HG03342 (cell line): ENCODE measurements around the gene ANKRD29.
"Not testable (repeated sequence)": the region's sequence is repeated elsewhere in the genome, so short reads cannot be mapped to it uniquely, and the experiment has no call there.

Source experiments
- ATAC-seq: cut with Tn5 transposase; IDR thresholded peaks from one replicate; pipeline ENCODE4 v1.9.1; 2021; ENCODE audit warnings: mild to moderate bottlenecking, moderate library complexity; ENCODE audit not compliant: unreplicated experiment

Gene ANKRD29

GRCh38 chr18:23618862-23619387, 43.8 kb downstream of the ANKRD29 start:
- peak; percentile 34 for ATAC-seq

GRCh38 chr18:23617412-23618014, 45.2 kb downstream of the ANKRD29 start:
- peak; percentile 50 for ATAC-seq

GRCh38 chr18:23616258-23616657, 46.5 kb downstream of the ANKRD29 start:
- ATAC-seq, result no peak

GRCh38 chr18:23614891-23615290, 47.8 kb downstream of the ANKRD29 start:
- no peak for ATAC-seq

GRCh38 chr18:23614413-23614812, 48.3 kb downstream of the ANKRD29 start:
- ATAC-seq, result no peak

GRCh38 chr18:23613091-23613475, 49.6 kb downstream of the ANKRD29 start:
- not testable (repeated sequence) for ATAC-seq

- no peak for ATAC-seq
These were observed 50.1 kb downstream of the ANKRD29 start for GRCh38 chr18:23612434-23613090.

GRCh38 chr18:23609390-23610023, 53.2 kb downstream of the ANKRD29 start:
- ATAC-seq, result no peak

GRCh38 chr18:23608211-23608610, 54.5 kb downstream of the ANKRD29 start:
- ATAC-seq, result no peak

GRCh38 chr18:23605941-23606340, 56.8 kb downstream of the ANKRD29 start:
- ATAC-seq, result no peak

- ATAC-seq, result no peak
These were observed 62.9 kb downstream of the ANKRD29 start for GRCh38 chr18:23599809-23600208.

GRCh38 chr18:23596183-23596582, 66.5 kb downstream of the ANKRD29 start:
- ATAC-seq, result no peak

GRCh38 chr18:23595591-23595990, 67.1 kb downstream of the ANKRD29 start:
- no peak for ATAC-seq

GRCh38 chr18:23593720-23594119, 69.0 kb downstream of the ANKRD29 start:
- no peak for ATAC-seq

- no peak for ATAC-seq
These were observed 69.8 kb downstream of the ANKRD29 start for GRCh38 chr18:23592911-23593310.

- ATAC-seq, result no peak
These were observed 71.7 kb downstream of the ANKRD29 start for GRCh38 chr18:23591011-23591410.

- ATAC-seq, result no peak
These were observed 73.7 kb downstream of the ANKRD29 start for GRCh38 chr18:23588836-23589560.

- ATAC-seq, result no peak
These were observed 75.5 kb downstream of the ANKRD29 start for GRCh38 chr18:23587220-23587642.

- peak; percentile 88 for ATAC-seq
These were observed 76.2 kb downstream of the ANKRD29 start, which contains the start of gene NPC1 for GRCh38 chr18:23586249-23587196. NPC1 (minus strand) TSS chr18:23586506; CDS start chr18:23586343, 163 bp downstream.

GRCh38 chr18:23585897-23586248, 76.8 kb downstream of the ANKRD29 start:
- no peak for ATAC-seq
